PC-9 (cell line): Measurements from ENCODE around the gene MAN1A1. TPM values are rescaled to one million over a fixed set of nuclear protein-coding genes. Genes with fewer than 3 reads are reported as not detected.

ENCODE experiments used
- BruUV-seq: library from RNA; stranded (reverse); fragments of 400-500 nt; replicated peaks from 2 replicates; lab custom pipeline; 2021; lab: Mats Ljungman, UMichigan
- CTCF ChIA-PET: fragments of 300-600 bp; sonication (Branson Sonifier 250); formaldehyde crosslinking; loops from one replicate; lab custom pipeline; 2022; ENCODE audit warnings: antibody characterized with exemption; lab: Charles Lee
- POLR2A ChIA-PET: fragments of 300-600 bp; sonication (Branson Sonifier 250); formaldehyde crosslinking; loops from one replicate; lab custom pipeline; 2022; ENCODE audit warnings: antibody characterized with exemption; ENCODE audit not compliant: unreplicated experiment; lab: Charles Lee
- DNase-seq, 2 experiments: peaks; one replicate each; pipeline versions ENCODE4 v3.0.0 to v3.0.0-alpha.2; 2015 to 2022; ENCODE audit warnings: mixed read lengths in 1 of 2
- H2AFZ ChIP-seq: fragments of 200-600 bp; sonication (generic); 2 replicates; pipeline ENCODE4 v1.8.1; 2017; ENCODE audit warnings: antibody characterized with exemption
- H3F3A ChIP-seq: fragments of 200-600 bp; sonication (generic); 2 replicates; pipeline ENCODE4 v1.8.1; 2017; ENCODE audit warnings: antibody characterized with exemption, mild to moderate bottlenecking, low read depth; ENCODE audit not compliant: insufficient read depth
- H3K27ac ChIP-seq: fragments of 200-600 bp; sonication (generic); 2 replicates; pipeline ENCODE4 v1.6.1; 2016; ENCODE audit warnings: mixed run types
- H3K27me3 ChIP-seq: fragments of 200-600 bp; sonication (generic); 2 replicates; pipeline ENCODE4 v1.6.1; 2016; ENCODE audit warnings: low read depth, mixed run types; ENCODE audit not compliant: insufficient read depth
- H3K36me3 ChIP-seq: fragments of 200-600 bp; sonication (generic); 2 replicates; pipeline ENCODE4 v1.6.1; 2016; ENCODE audit warnings: low read depth, mixed run types
- H3K4me1 ChIP-seq: fragments of 200-600 bp; sonication (generic); replicated peaks from 2 replicates; pipeline ENCODE4 v1.6.1; 2016; ENCODE audit warnings: mixed run types; ENCODE audit not compliant: insufficient read depth
- H3K4me2 ChIP-seq: fragments of 200-600 bp; sonication (generic); 2 replicates; pipeline ENCODE4 v1.6.1; 2017; ENCODE audit warnings: mixed run types
- H3K4me3 ChIP-seq: fragments of 200-600 bp; sonication (generic); 2 replicates; pipeline ENCODE4 v1.6.1; 2016; ENCODE audit warnings: mixed run types
- H3K79me2 ChIP-seq: fragments of 200-600 bp; sonication (generic); 2 replicates; pipeline ENCODE4 v1.6.1; 2017; ENCODE audit warnings: low read depth, mixed run types
- H3K9me2 ChIP-seq: fragments of 200-600 bp; sonication (generic); 2 replicates; pipeline ENCODE4 v1.8.1; 2017; ENCODE audit warnings: mild to moderate bottlenecking; ENCODE audit not compliant: insufficient read depth
- H3K9me3 ChIP-seq: fragments of 200-600 bp; sonication (generic); 2 replicates; pipeline ENCODE4 v1.8.1; 2016; ENCODE audit warnings: low read depth; ENCODE audit not compliant: insufficient read depth
- H4K20me1 ChIP-seq: fragments of 200-600 bp; sonication (generic); 2 replicates; pipeline ENCODE4 v1.8.1; 2017; ENCODE audit not compliant: insufficient read depth
- EZH2 ChIP-seq: fragments of 200-600 bp; sonication (generic); IDR thresholded peaks from 2 replicates; pipeline ENCODE4 v1.8.0; 2017; ENCODE audit warnings: antibody characterized with exemption, low read depth
- intact Hi-C: fragments of 100-400 bp; cut with micrococcal nuclease; formaldehyde crosslinking; loops from one replicate; pipeline ENCODE4 v1.10.0; 2022; ENCODE audit not compliant: unreplicated experiment
- total RNA-seq: library from RNA; stranded (reverse); gene quantifications from 2 replicates; pipeline ENCODE4 v1.2.3, GENCODE V29; 2021
- TF ChIP-seq, protein P1 (sequence below): fragments of 200-600 bp; sonication (generic); conservative IDR thresholded peaks from 2 replicates; pipeline ENCODE4 v1.6.1; 2017; ENCODE audit warnings: mixed run types, antibody characterized with exemption, mild to moderate bottlenecking, moderate library complexity

Gene MAN1A1
- total RNA-seq, 1 experiment from 2014 or later, result 13.4 TPM

DNA sequence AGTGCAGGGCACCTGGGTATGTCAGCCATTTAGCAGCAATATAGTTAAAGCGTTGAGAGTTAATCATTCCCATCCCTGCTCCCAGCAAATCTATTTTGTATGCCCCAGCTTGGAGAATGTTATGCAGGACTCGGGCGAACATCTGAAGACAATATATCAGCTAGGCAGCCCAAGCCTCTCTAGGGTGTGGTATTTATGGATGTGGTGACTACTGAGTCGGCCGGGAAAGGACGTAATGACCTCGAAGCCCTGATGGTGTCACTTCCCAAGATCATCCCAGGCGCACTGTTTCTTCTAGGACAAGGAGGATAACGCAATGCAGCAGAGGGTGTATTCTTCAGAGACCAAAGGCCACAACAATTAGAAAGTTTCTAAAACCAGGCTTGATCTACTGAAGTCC, 207.5 kb downstream of the MAN1A1 start:
- no peak for DNase-seq
- H2AFZ ChIP-seq, result no peak overlapping the region
- no peaks in the 10 kb centered on the region for H3K27me3 ChIP-seq
- intact Hi-C loops, result loop anchor here (10.0 kb wide), 1 partner anchor 1233 kb away; no protein-coding TSS in a partner anchor
- H4K20me1 ChIP-seq, result no peaks in the 10 kb centered on the region
- peaks cover 8% of the 10 kb centered on the region for H3F3A ChIP-seq
- H3K36me3 ChIP-seq, result no peaks in the 10 kb centered on the region
- BruUV-seq, result no TSS peak
- H3K9me2 ChIP-seq, result no peaks in the 10 kb centered on the region
- no peak overlapping the region for H3K27ac ChIP-seq
- no peak overlapping the region for H3K4me2 ChIP-seq
- H3K4me3 ChIP-seq, result no peak overlapping the region
- ChIA-PET CTCF (no interaction called here), POLR2A (no interaction called here)
- H3K9me3 ChIP-seq, result no peaks in the 10 kb centered on the region
- no peak for TF ChIP-seq EZH2
- TF ChIP-seq, protein P1, sequence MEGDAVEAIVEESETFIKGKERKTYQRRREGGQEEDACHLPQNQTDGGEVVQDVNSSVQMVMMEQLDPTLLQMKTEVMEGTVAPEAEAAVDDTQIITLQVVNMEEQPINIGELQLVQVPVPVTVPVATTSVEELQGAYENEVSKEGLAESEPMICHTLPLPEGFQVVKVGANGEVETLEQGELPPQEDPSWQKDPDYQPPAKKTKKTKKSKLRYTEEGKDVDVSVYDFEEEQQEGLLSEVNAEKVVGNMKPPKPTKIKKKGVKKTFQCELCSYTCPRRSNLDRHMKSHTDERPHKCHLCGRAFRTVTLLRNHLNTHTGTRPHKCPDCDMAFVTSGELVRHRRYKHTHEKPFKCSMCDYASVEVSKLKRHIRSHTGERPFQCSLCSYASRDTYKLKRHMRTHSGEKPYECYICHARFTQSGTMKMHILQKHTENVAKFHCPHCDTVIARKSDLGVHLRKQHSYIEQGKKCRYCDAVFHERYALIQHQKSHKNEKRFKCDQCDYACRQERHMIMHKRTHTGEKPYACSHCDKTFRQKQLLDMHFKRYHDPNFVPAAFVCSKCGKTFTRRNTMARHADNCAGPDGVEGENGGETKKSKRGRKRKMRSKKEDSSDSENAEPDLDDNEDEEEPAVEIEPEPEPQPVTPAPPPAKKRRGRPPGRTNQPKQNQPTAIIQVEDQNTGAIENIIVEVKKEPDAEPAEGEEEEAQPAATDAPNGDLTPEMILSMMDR, result no peak
- H3K4me1 ChIP-seq, result peaks cover 37% of the 10 kb centered on the region
- no peaks in the 10 kb centered on the region for H3K79me2 ChIP-seq

DNA sequence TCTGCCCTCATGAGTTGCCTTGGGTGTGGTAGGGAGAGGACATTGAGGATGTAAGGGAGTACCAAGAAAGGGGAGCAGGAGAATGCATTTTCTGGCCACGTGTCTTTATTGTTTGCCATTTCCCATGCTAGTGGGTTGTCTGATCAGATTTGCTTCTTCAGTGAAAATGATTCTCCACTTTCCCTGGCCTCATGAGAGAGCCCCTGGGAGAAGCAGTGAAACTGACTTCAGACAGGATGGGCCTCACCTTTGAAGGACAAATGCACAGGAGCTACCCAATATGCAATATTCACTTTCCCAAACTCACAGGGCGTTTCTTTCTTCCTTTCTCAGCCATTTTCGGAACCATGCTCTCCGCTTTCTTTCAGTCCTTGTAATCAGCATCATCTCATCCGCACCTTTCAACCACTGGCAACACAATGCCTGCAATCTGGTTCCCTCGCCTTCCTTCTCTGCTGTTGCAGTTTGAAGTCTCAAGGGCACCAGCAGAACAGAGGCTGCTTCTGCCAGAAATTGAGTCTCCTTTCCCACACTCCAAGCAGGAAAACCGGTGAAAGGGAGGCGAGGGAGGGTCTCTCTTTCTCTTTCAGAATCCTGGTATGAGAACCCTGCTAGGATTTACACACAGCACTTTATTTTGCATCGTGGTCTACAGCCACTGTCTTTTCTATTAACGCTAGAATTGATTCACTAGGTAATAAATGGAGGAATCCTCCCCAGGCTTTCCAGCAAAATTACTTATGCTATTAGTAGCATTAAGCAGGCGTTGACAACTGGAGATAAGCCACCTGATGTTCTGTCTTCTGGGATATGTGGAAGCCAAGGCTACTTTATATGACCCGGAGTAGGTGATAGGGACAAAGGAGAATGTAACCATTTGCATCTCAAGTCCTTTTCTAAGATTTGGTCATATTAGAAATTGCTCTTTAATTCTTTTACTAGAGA, 209.1 kb downstream of the MAN1A1 start:
- H3K4me1 ChIP-seq, result peaks cover 26% of the 10 kb centered on the region
- no peaks in the 10 kb centered on the region for H4K20me1 ChIP-seq
- no peak overlapping the region for H3K4me3 ChIP-seq
- DNase-seq, result no peak
- ChIA-PET CTCF (no interaction called here), POLR2A (no interaction called here)
- no peak overlapping the region for H3K4me2 ChIP-seq
- no peak overlapping the region for H2AFZ ChIP-seq
- H3K9me2 ChIP-seq, result no peaks in the 10 kb centered on the region
- no TSS peak for BruUV-seq
- H3K27ac ChIP-seq, result no peak overlapping the region
- no peaks in the 10 kb centered on the region for H3K79me2 ChIP-seq
- H3K36me3 ChIP-seq, result no peaks in the 10 kb centered on the region
- no peaks in the 10 kb centered on the region for H3F3A ChIP-seq
- no peaks in the 10 kb centered on the region for H3K27me3 ChIP-seq
- H3K9me3 ChIP-seq, result no peaks in the 10 kb centered on the region
- intact Hi-C loops, result loop anchor here (10.0 kb wide), 1 partner anchor 1234 kb away; no protein-coding TSS in a partner anchor
- no peak for TF ChIP-seq EZH2
- TF ChIP-seq, protein P1, result no peak

DNA sequence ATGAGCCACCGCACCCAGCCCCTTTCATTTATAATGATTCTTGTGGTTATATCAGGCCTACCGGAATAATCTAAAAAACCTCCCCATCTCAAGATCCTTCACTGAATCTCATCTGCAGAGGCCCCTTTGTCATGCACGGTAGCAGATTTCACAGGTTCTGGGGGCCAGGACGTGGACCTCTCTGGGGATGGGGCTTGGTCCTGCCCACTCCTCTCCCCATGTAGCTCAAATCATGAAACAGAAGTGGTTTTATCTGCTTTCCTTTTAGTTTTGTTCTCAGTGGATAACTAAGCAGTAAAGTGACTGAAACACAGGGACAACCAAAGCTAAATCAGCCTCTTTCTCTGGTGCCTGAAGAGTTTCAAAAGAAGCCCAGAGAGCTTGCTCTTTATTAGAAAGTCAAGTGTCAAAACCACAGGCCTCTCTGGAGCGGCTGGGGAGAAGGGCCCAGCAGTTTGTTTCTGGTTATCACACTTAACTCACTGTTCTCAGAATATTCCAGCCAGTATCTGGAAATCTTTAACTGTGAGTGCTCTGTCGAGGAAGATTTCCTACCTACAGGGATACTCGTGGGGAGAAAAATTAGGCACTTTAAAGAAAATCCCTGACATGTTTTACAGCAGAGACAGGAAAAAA, 210.5 kb downstream of the MAN1A1 start:
- peaks cover 17% of the 10 kb centered on the region for H3K4me1 ChIP-seq
- H3K79me2 ChIP-seq, result no peaks in the 10 kb centered on the region
- no peaks in the 10 kb centered on the region for H3K27me3 ChIP-seq
- H3K9me2 ChIP-seq, result no peaks in the 10 kb centered on the region
- no peaks in the 10 kb centered on the region for H3F3A ChIP-seq
- no peak overlapping the region for H3K4me3 ChIP-seq
- H3K36me3 ChIP-seq, result no peaks in the 10 kb centered on the region
- POLR2A ChIA-PET, result no interaction called here
- no TSS peak for BruUV-seq
- no peak overlapping the region for H2AFZ ChIP-seq
- CTCF ChIA-PET, result no interaction called here
- no peaks in the 10 kb centered on the region for H4K20me1 ChIP-seq
- no peak overlapping the region for H3K27ac ChIP-seq
- H3K9me3 ChIP-seq, result no peaks in the 10 kb centered on the region
- DNase-seq, result no peak
- TF ChIP-seq EZH2, result no peak
- TF ChIP-seq, protein P1, result no peak
- no peak overlapping the region for H3K4me2 ChIP-seq
- intact Hi-C loops, result loop anchor here (10.0 kb wide), 1 partner anchor 126 kb away; no protein-coding TSS in a partner anchor
